ENCODE data around the gene PCSK7. TPM values are rescaled to one million over a fixed set of nuclear protein-coding genes. Genes with fewer than 3 reads are reported as not detected.

The PCSK7 gene
- total RNA-seq, 1 experiment from 2014 or later: 50.7 TPM

GRCh38 chr11:117271208-117271607 lies 39.3 kb upstream of the PCSK7 start:
- no CpG with 5 or more reads among the region's 4 CpGs for WGBS (ENCODE audit: extremely low coverage, insufficient read length, low lambda C conversion rate)
- no peak overlapping the region for H2BK20ac ChIP-seq (ENCODE audit: low read depth, low read length, poor library complexity, severe bottlenecking)
- H2AFZ ChIP-seq (ENCODE audit: low read length): no peak overlapping the region
- H2BK5ac ChIP-seq (ENCODE audit: insufficient read length, low read length): no peak overlapping the region
- H3T11ph ChIP-seq (ENCODE audit: low read length): no peak overlapping the region
- no peak overlapping the region for H3K23ac ChIP-seq (ENCODE audit: insufficient read length, low read depth, low read length)
- peaks cover 8% of the 10 kb centered on the region; the same call in 1 of the 2 replicates for H3K27me3 Mint-ChIP-seq (ENCODE audit: low read depth)
- H4K5ac ChIP-seq (ENCODE audit: insufficient read length, low read depth, low read length): no peak overlapping the region
- H3K27ac Mint-ChIP-seq: no peak overlapping the region
- H3K14ac ChIP-seq (ENCODE audit: insufficient read depth, low read length): no peak overlapping the region
- no peaks in the 10 kb centered on the region for H3K9me3 Mint-ChIP-seq
- H2BK12ac ChIP-seq (ENCODE audit: insufficient read length, low read depth, low read length): no peak overlapping the region
- no peak overlapping the region for H3K18ac ChIP-seq (ENCODE audit: insufficient read length, low read depth, low read length)
- H4K91ac ChIP-seq (ENCODE audit: insufficient read length, low read depth, low read length): no peak overlapping the region
- H3K4me3 Mint-ChIP-seq: no peak overlapping the region
- H3K27ac ChIP-seq (ENCODE audit: insufficient read length, low read depth, low read length): no peak overlapping the region
- no peak overlapping the region for H2BK15ac ChIP-seq (ENCODE audit: low read depth, low read length)
- H3K56ac ChIP-seq (ENCODE audit: insufficient read length, low read depth, low read length): no peak overlapping the region
- H3K9ac ChIP-seq (ENCODE audit: extremely low read depth, insufficient read length, low read length): no peak overlapping the region
- DNase-seq: no peak
- no peaks in the 10 kb centered on the region for H3K27me3 ChIP-seq (ENCODE audit: insufficient read depth, low read length)
- H3K9me3 ChIP-seq (ENCODE audit: control insufficient read depth, low read depth, low read length): no peaks in the 10 kb centered on the region
- H3K23me2 ChIP-seq (ENCODE audit: insufficient read length, low read depth, low read length, poor library complexity, severe bottlenecking): no peaks in the 10 kb centered on the region
- H3K79me2 ChIP-seq (ENCODE audit: insufficient read depth, low read length): no peaks in the 10 kb centered on the region
- H2AK5ac ChIP-seq (ENCODE audit: insufficient read length, low read length): no peak overlapping the region
- H3K4me1 Mint-ChIP-seq: peaks cover 11% of the 10 kb centered on the region in 2 experiments; a peak in 3 of 4 replicates
- no peak overlapping the region for H3K4me2 ChIP-seq (ENCODE audit: insufficient read depth, insufficient read length, low read length)
- no peak for TF ChIP-seq CTCF (conservative IDR thresholded peaks at IDR 0.05)
- peaks cover 4 to 28% (median 11%) of the 10 kb centered on the region in 3 experiments for H3K36me3 Mint-ChIP-seq (ENCODE audit: insufficient read depth in 1 of 3, low read depth in 3 of 3)
- H3K4ac ChIP-seq (ENCODE audit: low read depth, low read length): no peak overlapping the region
- no peak overlapping the region for H4K8ac ChIP-seq (replicated peaks; ENCODE audit: insufficient read length, low read depth, low read length)
- no peak overlapping the region for H2BK120ac ChIP-seq (ENCODE audit: low read depth, low read length, poor library complexity, severe bottlenecking)
- H3K4me1 ChIP-seq (ENCODE audit: insufficient read depth, low read length): no peaks in the 10 kb centered on the region
- H4K20me1 ChIP-seq (ENCODE audit: control insufficient read depth, insufficient read depth, insufficient read length): no peaks in the 10 kb centered on the region
- no peaks in the 10 kb centered on the region for H3K79me1 ChIP-seq (ENCODE audit: insufficient read depth, low read depth, low read length, poor library complexity, severe bottlenecking)
